GM18517 (cell line): ENCODE data around the gene CRB2.

ENCODE experiments used
- ATAC-seq: cut with Tn5 transposase; IDR thresholded peaks from one replicate; pipeline ENCODE4 v1.9.1; 2021; ENCODE audit warnings: mild to moderate bottlenecking, moderate library complexity; ENCODE audit not compliant: unreplicated experiment

Gene CRB2

DNA sequence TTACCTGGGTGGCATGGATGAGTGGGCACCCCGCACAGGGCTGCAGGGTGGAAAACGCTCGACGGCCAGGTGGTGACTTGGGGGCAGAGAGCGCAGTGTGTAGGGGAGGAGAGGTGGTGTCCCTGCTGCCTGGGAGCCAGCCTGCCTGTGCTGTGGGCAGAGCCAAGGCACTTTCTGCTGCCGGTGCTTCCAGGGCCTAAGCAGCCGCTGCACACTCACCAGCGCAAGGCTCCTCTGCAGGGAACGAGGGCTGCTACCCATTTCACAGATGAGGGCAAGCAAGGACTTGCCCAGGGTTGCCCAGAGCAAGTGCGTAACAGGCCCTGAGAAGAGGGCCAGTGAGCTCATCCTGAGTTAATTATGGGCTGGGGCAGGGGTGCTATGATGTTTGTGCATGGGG lies 62.5 kb downstream of the CRB2 start:
- ATAC-seq = no peak

DNA sequence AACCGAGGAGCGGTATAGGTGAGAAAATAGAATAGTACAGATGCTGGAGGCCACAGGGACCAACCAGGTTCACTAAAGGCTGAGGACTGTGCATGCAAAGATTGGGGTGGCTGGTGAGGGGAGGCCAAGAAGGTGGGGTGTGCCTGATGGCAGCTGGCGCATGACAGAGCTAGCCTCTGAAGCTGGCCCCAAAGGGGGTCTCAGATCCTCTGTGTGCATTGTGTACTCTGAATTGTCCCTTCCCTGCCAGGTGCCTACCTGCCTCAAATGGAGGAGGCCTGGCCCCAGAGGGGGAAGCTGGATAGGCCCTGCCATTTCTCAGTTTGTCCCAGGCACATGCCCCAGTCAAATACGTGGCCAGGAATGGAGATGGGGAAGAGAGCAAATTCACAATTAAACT lies 63.1 kb downstream of the CRB2 start:
- no peak for ATAC-seq

DNA sequence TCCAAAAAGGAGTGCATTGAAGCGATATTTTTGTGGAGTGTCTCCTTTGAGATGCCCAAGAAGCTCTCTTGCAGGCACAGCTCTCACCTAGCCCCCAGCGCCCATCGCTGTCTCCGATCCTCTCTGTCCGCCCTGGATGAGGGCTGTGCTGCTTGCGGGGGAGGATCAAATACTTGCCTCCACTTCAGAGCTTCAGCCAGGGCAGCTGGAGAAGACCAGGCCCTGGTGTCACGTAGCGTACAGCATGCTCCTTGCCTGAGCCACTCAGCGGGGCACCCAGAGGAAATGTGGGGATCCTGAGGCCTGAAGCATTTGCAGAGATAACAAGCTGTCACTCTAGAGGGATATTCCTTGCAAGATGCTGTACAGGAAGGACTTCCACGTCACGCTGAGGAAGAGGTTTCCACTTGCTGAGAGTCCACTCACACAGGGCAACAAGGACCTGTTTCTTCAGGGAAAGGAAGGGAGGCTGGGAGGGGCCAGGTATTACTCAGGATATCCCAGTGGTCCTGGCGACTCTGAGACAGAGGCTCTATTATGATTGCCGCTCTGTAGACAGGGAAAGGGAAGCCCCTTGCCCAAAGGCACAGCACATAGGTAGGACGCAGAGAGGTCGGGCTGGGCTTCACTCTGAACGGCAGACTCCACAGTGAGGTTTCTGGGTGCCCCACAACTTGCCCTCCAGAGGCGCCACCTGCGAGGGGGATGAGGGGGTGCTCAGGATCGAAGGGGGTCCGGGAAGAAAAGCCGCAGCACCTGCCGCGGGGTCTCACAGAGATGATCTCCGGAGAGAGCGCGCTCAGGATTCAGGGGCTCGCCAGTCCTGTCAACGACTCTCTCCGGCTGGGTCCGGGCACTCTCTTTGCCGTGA lies 64.0 kb downstream of the CRB2 start:
- ATAC-seq = no peak

DNA sequence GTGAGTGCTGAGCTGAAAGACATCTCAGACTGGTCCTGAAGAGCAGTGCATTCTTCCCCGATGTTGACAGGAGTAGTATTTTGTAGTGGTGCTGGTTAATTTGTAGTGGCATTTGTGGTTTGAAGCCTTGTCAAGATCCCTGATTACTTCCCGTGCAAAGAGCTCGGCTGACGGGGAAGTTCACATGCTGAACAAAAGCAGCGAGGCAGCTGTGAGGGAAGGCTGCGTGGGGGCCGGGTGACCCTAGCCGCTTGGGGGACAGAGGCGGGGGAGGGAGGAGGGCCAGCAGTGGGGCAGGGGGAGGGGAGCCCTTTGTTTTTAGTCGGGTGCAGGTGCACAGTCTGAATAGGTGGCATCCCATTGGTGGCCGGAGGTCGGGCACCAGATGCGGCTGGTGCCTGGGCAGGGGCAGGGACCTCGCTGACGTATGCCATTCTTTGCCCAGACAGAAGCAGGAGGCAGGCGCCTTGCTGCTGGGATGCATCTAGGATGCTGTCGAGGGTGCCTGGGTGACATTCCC lies 64.7 kb downstream of the CRB2 start:
- ATAC-seq = no peak

DNA sequence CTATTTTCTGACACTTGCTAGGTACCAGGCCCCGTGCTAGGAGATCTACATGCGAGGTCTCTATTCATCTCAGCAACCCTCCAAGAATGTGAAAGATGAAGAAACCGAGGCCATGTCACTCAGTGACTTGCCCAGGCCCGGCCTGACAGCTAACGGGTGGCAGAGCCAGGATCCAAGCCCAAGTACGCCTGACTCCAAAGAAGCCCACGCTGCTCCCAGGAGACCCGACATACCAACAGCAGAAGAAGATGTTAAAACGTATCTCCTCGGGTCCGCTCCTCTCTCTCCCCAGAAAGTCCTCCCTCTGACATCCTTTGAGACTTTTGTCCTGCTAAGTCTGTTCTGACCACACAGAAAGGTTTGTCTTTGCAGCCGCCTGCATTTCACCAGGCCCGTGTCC lies 65.2 kb downstream of the CRB2 start:
- ATAC-seq = no peak

DNA sequence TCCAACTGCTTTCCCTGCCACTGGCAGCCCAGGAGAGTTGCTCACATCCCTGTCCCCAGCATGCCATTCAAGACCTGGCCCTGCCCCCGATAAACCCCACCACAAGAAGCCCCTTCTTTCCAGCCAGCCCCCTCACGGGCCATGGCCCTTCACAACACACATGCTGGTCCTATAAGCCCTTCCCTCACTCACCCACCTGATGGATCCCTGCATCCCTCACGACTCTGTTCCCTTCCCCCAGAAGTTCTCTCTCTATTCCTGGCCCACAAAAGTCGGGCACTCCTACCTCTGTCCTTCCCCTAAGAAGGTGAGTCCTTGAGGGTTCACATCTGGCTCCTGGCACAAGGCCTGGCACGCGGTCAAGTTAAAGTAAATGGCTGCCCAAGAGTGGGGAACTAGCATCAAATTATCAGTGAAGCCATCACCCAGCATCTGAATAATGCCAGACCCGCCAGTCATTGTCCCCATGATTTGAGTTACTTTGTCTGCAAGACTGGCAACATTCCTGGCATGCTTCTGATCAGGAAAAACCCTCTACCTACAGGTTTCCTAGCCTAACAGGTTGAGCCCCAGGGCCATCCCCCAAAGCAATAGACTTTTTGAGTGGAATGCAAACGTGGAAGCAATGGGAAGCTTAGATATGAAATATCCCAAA lies 65.9 kb downstream of the CRB2 start:
- ATAC-seq = no peak

DNA sequence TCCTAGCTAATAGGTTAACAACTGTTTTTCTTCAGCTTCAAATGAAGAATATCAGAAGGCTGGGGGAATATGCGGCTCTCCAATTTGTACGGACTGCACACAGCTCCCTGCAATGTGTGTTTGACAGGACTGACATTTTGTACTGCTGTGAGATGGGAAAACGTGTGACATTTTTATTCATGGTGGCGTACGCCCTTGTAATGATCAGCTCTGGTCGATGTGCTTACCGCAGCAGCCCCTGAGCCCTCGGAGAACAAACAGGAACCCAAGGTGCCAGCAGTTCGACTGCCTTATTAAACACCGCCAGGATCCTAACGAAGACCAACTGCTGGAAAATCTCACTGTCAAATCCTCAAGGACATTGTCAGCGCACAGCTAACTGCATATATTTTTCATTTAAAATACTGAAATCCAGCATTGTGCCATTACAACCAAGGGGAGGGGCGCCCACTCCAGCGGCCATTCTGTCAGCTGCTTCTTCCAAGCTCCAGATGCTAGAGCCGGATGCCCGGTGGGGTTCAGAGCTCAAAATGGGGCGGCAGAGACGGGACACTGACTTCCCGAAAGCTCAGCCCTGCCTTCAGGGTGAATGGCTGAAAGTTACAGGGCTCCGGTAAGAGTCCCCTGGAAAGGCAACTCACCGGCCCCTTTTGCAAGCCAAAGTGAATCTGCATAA lies 66.8 kb downstream of the CRB2 start:
- ATAC-seq = no peak

DNA sequence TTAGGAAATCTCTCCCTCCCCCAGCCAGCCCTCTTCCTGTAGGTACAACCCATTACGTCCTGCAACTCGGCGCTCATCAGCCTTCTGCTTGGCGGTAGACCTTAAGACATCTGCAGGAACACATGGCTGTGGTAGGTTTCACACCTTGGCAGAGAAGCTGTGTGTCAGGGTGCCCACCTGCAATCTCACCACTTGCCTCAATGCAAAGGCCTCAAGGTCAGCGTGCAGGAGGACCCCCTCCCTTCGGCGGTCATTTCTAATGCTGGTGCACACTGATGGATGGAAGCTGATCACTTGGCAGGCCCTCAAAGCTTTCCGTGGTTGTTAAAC lies 67.3 kb downstream of the CRB2 start:
- ATAC-seq = no peak

DNA sequence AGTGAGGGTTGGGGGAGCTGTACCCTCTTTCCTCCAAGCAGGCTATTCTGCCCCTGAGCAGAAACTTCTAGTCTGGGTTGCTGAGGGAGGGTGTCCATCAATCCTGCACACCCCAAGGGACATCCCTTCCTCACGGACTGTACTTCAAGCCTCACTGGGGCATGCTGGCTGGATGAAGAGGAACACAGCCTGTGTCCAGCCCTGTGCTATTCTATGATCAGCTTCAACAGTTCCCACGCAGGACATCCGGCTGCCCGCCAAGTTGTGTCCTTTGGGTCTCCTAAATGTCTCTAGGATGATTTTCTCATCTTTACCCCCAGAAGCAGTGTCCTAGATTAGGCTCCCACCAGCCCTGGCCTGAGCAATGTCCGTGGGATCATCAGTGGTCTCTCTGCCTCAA lies 68.1 kb downstream of the CRB2 start:
- ATAC-seq = no peak

DNA sequence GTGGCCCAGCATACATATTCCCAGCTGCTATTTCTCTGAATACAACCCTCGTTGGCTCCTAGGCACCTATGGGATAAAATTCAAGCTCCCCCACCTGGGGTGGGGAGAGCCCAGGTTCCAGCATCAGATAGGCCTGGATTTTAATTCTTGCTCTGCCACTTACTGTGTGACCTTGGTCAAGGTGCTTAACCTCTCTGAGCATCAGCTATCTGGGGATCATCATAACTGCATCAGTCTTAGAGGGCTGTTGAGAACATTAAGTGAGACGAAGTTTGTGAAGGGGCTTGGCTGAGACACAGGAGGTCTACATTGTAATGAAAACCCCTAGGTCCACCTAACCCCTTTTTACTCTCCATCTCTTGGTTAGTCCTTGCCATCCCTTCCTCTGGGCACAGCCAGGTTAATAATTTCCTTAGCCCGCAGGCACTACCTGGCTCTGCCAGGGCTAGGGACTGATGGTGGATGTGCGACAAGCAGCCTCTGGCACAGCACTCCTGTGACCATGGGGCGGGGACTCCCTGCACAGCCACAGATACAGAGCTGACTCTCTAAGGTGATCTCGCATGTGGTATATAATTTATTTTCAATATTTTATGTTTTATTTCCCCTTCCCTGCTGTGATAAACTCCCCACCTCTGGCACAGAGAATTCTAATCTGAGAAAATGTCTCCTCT lies 68.7 kb downstream of the CRB2 start:
- no peak for ATAC-seq

DNA sequence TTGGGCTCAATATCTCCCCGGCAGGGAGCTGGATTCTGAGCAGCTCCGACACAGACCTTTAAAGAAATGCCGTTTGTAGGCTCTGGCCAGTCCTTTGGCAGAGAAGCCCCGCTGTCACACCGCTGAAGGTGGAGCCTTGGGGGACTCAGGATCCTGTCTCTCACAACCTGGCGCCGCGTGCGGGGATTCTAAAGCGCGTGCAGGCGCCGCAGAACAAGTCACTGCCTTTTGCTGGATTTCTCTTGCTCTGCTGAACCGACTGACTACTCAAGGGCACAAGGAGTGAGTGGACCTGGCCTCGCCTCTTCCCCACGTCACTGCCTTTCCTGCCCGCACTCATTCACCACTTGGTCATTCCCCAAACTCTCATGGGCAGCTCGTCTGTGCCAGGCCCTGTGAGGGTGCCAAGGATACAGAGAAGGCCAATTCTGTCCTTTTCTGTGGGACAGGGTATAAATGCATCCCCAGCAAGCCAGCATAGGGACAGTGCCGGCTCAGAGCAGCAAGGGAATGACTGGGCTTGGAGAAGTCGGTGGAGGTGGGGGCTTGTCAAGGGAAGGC lies 69.3 kb downstream of the CRB2 start:
- ATAC-seq = no peak

DNA sequence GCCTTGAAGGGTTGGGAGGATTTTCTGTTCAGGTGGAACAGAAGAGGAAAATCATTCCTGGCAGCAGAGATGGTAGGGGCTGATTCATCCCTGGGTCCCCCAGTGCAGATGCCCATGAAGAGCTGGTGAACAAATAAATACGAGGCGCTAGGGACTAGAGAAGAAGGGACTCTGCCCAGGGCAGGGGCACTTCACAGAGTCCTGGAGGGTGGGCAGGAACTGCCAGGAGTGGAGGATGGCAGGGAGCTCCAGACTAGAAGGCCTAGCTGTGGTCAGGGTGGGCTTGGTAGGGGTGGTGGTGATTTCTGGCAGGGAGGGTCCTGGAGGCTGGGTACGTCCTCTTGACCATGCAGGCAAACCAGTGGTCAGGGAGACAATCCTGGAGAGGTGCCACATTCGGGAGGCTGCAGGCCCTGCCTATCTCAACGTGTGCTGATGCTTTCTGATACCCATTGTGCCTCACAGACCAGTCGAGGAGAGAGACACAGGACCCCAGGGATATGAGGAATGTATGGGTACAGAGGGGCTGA lies 69.9 kb downstream of the CRB2 start:
- ATAC-seq = no peak

DNA sequence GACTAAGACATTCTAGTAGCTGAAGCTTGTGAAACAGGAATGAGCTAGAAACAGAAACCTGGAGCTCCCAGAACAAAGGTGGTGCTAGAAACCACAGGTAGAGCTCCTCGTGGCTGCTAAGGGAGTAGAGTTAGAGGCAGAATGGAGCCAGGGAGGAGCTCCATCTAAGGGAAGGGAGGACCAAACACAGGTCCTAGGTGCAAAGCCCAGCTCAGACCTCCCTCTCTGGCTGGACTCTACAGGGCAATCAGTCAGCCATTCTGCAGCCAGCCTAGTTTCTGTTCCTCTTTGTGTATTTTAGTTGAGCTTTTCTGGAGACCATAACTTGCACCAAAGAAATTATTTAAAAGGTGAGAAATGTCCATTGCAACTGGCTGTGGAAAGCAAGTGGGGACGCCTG lies 70.4 kb downstream of the CRB2 start:
- ATAC-seq = peak; percentile 59
